Measurements from ENCODE around the gene ADI1. TPM values are rescaled to one million over a fixed set of nuclear protein-coding genes. Genes with fewer than 3 reads are reported as not detected.

Gene ADI1
- 10 to 100 TPM; 36.5 to 47.9 (median 42.0) TPM for polyA plus RNA-seq (ENCODE audit: insufficient read depth in 1 of 5, insufficient read length in 5 of 5, low replicate concordance in 1 of 5)
- long read RNA-seq, donor 1, transcript ADI1-201 (4 exons, 2,391 nt), result major isoform, 41 of 41 reads
- long read RNA-seq, donor 1, partial matches to known transcripts, result 0 of 41 reads
- long read RNA-seq, donor 1, other reads (novel, unspliced or antisense), result 0 of 41 reads
- long read RNA-seq, donor 2, transcript ADI1-201 (4 exons, 2,391 nt), result major isoform, 33 of 33 reads
- long read RNA-seq, donor 2, partial matches to known transcripts, result 0 of 33 reads
- long read RNA-seq, donor 2, other reads (novel, unspliced or antisense), result 0 of 33 reads
- long read RNA-seq, donor 3, transcript ADI1-201 (4 exons, 2,391 nt), result major isoform, 35 of 35 reads
- long read RNA-seq, donor 3, partial matches to known transcripts, result 0 of 35 reads
- long read RNA-seq, donor 3, other reads (novel, unspliced or antisense), result 0 of 35 reads
- long read RNA-seq, donor 4, transcript ADI1-201 (4 exons, 2,391 nt), result major isoform, 28 of 28 reads
- long read RNA-seq, donor 4, partial matches to known transcripts, result 0 of 28 reads
- long read RNA-seq, donor 4, other reads (novel, unspliced or antisense), result 0 of 28 reads
- long read RNA-seq, donor 5, transcript ADI1-201 (4 exons, 2,391 nt), result major isoform, 52 of 52 reads
- long read RNA-seq, donor 5, partial matches to known transcripts, result 0 of 52 reads
- long read RNA-seq, donor 5, other reads (novel, unspliced or antisense), result 0 of 52 reads
- long read RNA-seq, donor 6, transcript ADI1-201 (4 exons, 2,391 nt), result major isoform, 52 of 53 reads
- long read RNA-seq, donor 6, partial matches to known transcripts, result 0 of 53 reads
- long read RNA-seq, donor 6, other reads (novel, unspliced or antisense), result 0 of 53 reads
- long read RNA-seq, donor 7, transcript ADI1-201 (4 exons, 2,391 nt), result major isoform, 49 of 49 reads
- long read RNA-seq, donor 7, partial matches to known transcripts, result 0 of 49 reads
- long read RNA-seq, donor 7, other reads (novel, unspliced or antisense), result 0 of 49 reads
- long read RNA-seq, donor 8, transcript ADI1-201 (4 exons, 2,391 nt), result major isoform, 16 of 16 reads
- long read RNA-seq, donor 8, partial matches to known transcripts, result 0 of 16 reads
- long read RNA-seq, donor 8, other reads (novel, unspliced or antisense), result 0 of 16 reads

GRCh38 chr2:3519255-3520205, at the start of gene ADI1:
TSS of gene ADI1 (minus strand) at chr2:3519531. CDS start at chr2:3519487, 44 bp downstream.
- no peak for DNase-seq

- no peak for DNase-seq
These were observed 47.5 kb upstream of the ADI1 start for GRCh38 chr2:3566806-3567205.

GRCh38 chr2:3565117-3565516, 45.8 kb upstream of the ADI1 start:
- no peak for DNase-seq

- DNase-seq, result no peak
These were observed 44.2 kb upstream of the ADI1 start for GRCh38 chr2:3563521-3563976.

- DNase-seq, result peak; percentile 98
These were observed 39.1 kb upstream of the ADI1 start, which contains the start of gene RNASEH1 for GRCh38 chr2:3558205-3559014. TSS of gene RNASEH1 (minus strand) at chr2:3558333. CDS start at chr2:3558260, 73 bp downstream.

GRCh38 chr2:3557639-3558204, 38.4 kb upstream of the ADI1 start:
- no peak for DNase-seq

- no peak for DNase-seq
These were observed 34.6 kb upstream of the ADI1 start for GRCh38 chr2:3553946-3554345.

GRCh38 chr2:3547915-3548314, 28.6 kb upstream of the ADI1 start:
- no peak for DNase-seq

GRCh38 chr2:3545788-3546478, 26.6 kb upstream of the ADI1 start:
- no peak for DNase-seq

- no peak for DNase-seq
These were observed 23.8 kb upstream of the ADI1 start for GRCh38 chr2:3543023-3543683.

- no peak for DNase-seq
These were observed 22.8 kb upstream of the ADI1 start for GRCh38 chr2:3542107-3542506.

GRCh38 chr2:3539836-3540235, 20.5 kb upstream of the ADI1 start:
- DNase-seq, result no peak

GRCh38 chr2:3536682-3537632, 17.6 kb upstream of the ADI1 start:
- no peak for DNase-seq

- peak; percentile 64 to 74 for DNase-seq
These were observed 16.7 kb upstream of the ADI1 start for GRCh38 chr2:3535794-3536681.

- DNase-seq, result no peak
These were observed 16.1 kb upstream of the ADI1 start for GRCh38 chr2:3535467-3535793.

GRCh38 chr2:3534251-3534814, 15.0 kb upstream of the ADI1 start:
- no peak for DNase-seq
